GM19463 (cell line): ENCODE data around the gene ADGRG3.

ENCODE experiments used
- ATAC-seq: cut with Tn5 transposase; IDR thresholded peaks from one replicate; pipeline ENCODE4 v1.9.1; 2021; ENCODE audit warnings: mild to moderate bottlenecking, moderate library complexity; ENCODE audit not compliant: unreplicated experiment

The ADGRG3 gene, protein sequence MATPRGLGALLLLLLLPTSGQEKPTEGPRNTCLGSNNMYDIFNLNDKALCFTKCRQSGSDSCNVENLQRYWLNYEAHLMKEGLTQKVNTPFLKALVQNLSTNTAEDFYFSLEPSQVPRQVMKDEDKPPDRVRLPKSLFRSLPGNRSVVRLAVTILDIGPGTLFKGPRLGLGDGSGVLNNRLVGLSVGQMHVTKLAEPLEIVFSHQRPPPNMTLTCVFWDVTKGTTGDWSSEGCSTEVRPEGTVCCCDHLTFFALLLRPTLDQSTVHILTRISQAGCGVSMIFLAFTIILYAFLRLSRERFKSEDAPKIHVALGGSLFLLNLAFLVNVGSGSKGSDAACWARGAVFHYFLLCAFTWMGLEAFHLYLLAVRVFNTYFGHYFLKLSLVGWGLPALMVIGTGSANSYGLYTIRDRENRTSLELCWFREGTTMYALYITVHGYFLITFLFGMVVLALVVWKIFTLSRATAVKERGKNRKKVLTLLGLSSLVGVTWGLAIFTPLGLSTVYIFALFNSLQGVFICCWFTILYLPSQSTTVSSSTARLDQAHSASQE

DNA sequence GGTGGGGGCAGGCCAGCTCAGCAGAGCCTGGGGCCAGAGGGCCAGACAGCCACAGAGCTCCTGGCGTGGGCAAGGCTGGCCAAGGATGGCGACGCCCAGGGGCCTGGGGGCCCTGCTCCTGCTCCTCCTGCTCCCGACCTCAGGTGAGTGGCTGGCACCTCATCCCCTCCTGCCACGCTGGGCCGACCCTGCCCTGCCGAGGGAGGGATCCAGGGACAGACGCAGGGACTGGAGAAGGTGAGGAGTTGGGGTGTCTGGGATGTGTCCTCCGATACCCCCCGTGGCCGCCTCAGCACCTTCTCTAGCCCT is at the start of gene ADGRG3:
Gene ADGRG3 (plus strand): TSS at position 44 of the 309 bp plus-strand sequence. CDS start 42 bp downstream, at position 86.
- ATAC-seq, result no peak

DNA sequence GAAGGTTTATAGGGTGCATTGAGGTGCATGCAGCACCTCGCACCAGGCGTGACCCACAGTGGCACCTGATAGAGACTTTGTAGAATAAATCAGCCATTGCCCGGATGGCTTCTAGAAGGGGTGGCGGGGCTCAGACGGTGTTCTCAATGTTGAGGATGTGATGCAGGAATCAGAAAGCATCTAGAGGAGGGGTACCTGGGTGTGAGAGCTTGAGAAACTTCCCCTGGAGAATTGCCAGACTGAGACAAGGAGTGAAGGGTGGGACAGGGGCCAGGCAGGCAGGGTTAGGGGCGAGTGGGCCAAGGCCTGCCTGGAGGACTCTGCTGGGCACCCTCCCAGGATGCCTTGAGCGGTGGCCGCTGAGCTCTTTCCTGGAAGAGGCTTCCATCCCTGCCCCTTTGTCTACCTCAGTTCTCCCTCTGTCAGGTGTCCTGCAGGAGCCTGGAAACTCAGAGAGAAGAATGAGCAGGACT is 48.9 kb upstream of the ADGRG3 start:
- ATAC-seq, result no peak

DNA sequence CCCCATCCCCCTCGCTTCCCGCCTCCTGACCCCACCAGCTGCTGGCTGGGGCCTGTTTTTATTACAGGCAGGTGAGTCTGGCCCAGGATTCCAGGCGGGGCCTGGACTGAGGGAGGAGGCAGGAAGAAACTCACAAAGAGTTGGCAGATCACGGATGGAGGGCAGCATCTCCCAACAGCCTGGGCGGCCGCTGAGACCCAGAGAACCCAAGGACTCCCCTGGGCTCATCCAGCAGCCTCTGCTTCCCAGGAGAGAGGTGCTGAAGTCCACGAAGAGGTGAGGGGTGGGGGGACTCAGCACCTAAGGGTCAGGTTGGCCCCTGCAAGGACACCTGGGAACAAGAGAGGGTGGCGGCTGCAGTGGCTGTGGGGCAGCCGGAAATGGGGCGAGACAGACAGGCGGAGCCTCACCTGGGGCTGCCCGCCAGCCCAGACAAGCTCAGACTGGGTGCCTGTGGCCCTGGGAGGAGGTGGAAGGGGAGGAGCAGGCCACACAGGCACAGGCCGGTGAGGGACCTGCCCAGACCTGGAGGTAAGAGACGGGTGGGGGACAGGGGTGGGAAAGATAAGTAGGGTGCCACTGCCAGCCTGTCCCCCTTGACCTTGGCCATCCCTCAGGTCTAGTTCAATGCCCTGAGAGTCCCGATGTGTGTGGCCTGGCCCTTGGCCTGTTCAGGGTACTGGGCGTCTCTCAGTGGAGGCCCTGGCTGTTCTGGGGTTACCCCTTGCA is 48.3 kb upstream of the ADGRG3 start:
- ATAC-seq, result no peak

DNA sequence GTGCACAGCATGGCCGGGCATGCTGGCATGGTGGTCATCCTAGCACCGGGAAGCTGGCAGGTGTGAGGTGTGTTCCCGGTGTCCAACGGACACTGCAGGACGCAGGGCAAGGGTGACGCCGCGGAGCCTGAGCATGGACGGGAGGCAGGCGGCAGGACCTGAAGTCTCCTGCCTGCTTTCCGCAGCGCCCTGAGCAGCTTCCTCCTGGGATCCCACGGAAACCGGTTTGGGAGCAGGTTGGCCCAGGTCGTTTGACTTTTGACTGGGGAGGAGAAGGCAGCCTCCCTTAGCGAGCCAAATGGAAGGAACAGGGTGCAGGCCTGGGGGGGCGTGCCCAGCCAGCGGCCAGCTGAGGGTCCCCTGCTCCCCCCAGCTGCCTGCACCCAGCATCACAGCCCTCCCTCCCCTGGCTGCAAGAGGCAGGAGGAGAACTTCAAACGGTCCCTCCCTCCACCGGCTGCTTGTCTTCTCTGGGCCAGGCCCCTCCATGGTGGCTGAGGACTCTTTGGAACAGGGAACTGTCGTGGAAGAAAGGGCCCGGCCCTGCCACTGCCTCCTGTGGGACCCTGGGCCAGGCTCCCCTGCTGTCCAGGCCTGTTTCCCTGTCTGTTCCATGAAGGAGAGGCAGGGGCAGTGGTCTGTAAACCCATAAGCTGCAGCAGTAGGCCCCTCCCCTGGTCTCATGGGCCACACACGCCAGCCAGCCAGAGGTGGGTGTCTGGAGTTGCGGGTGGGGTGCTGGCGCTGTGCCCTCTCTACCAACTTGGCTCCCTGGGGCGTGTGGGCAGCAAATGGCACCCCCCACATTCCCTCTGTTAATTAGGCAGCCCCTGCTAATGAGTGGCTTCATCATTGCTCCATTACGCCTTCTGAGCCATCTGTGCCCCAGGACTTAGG is 47.5 kb upstream of the ADGRG3 start:
- no peak for ATAC-seq

DNA sequence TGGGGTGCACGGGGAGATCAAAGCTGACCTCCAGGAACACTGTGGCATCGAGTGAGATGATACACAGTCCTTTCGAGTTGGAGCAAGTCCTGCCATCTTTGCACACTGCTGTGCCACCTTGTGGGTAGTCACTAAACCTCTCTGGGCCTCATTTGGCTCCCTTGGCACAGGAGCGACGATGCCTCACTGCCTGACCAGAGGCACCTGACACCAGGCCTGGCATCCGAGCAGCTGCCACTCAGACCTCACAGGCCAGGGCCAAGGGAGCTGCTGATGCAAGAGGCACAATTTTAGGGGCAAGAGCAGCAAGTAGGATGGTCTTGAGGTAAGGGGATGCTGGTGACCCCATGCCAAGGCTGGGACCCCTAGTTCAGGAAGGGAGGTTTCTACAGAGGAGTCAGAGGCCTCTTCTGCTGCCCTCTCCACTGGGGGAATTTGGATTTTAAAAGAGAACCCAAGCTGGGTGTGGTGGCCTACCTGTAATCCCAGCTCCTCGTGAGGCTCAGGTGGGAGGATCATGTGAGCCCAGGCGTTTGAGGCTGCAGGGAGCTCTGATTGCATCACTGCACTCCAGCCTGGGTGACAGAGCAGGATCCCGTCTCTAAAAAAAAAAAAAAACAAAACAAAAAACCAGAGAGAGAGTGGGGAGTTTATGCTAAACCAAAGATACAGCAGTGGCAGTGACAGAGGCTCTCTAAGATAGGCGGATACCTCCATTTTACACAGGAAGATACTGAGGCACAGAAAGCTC is 46.4 kb upstream of the ADGRG3 start:
- no peak for ATAC-seq

DNA sequence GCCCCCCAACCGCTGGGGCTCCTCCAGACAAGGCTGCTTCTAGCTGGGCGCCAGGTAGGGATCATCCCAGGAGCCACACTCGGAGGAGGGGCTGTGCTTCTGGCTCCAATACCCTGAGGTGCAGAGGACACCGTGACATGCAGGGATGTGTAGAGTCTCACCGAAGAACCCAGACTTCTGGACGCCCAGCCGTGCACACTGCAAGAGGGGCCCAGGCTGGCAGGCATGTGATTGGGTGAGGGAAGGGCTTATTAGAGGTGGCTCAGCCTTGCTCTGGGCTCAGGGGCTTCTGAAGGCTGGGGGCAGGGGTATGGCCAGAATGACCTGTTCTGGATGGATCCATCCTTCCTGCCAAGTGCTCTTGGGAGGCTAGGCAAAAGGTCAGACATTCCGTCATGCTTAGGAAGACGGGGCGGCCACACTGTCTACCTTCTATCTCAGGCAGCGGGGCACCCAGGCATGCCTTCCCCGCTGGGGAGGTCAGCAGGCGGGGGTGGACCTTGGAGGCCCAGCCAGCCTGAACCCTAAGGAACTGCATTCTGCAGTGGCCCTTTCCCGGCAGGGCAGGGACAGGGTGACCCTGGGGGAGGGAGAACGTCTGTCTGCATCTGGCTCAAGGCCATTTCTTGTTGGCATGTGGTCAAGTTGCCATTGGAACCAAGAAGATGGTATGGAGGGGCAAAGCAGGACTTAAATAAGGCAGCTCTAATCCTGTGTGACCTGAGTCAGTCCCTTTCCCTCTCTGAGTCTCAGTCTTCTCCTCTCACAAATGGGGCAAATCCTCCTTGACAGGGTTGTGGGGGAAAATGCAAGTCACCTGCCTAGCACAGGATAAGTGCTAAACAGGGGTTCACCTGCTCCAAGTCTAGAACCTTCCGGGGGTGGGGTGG is 45.5 kb upstream of the ADGRG3 start:
- ATAC-seq, result no peak

DNA sequence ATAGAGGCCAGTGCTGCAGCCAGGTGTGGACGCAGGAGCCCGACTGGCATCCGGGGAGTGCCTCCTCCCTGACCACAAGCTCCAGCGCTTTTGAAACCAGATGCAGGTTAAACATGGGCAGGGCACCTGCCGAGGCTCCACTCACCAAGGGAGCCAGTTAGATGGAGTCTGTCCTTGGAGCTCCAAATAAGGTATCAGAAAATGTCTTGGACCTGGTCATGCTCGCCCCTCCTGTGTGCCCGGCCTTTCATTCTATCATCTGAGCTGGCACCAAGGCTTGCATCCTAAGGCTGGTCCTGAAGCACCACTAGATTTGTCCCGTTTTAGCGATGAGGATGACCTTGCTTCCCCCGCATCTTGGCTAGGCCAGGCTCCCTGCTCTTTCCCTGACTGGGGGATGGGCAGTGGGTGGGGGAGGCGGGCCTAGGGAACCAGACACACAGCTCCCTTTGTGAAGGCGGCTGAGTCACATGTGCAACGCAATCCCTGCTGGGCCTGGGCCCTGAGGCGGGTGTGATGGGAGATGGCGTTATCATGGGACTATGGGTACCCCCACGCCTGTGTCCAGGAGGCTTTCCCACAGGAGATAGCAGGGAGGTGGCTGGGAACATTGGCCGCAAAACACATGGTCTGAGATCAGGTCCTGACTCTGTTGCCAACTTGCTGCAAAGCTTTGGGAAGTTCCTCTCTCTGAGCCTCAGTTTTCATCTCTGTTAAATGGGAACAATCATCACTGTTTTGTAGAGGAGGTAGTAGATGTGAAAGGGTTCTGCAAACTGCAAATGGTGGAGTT is 44.7 kb upstream of the ADGRG3 start:
- no peak for ATAC-seq

DNA sequence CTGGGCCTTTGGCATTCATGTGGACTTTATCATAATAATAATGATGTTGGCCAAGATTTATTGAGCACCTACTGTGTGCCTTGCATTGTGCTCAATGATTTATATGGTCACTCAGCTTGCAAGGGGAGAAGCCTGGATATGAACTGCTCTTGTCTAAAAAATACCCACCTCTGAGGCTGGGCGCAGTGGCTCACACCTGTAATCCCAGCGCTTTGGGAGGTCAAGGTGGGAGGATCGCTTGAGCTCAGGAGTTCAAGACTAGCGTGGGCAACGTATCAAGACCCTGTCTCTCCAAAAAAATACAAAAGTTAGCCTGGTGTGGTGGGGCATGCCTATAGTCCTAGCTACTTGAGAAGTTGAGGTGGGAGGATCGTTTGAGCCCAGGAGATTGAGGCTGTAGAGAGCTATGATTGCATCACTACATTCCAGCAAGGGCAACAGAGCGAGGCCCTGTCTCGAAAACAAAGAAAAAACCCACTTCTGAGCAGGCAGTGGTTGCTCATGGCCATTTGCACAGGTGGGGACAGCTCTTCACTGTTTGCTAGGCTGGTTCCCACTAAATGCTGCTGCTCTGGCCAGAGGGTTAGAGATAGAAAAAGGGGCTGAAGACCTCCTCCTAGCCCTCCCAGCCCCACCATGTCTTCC is 43.9 kb upstream of the ADGRG3 start:
- no peak for ATAC-seq

DNA sequence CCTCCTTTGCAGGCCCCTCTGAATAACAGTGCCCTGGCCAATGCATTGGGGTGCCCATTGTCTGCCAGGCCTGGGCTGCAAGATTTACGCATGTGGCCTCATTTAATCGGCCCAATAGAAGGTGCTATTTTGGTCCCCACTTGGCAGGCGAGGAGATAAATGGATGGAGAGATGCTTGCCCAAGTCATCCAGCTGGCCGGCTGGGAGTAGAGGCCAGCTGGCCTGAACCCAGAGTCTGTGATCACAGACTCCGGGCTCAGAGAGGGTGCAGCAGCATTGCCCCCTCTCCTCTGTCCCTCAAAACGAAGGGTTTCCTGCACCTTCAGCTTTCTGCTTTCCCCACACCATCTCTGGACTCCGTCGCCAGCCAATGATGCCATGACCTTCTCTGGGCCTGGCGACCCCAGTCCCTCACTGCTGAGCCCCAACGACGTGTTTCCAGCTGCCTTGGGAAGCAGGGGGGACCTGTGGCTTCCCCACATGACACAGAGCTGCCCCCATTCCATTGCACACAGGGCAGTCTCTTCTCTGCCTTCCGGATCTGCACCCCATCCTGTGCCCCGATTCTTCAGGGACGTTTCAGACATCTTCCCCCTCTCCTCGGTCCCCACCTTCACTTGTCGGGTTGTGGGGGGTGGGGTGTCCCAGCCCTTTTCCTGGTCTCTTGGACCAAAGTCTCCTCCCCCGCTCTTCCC is 43.2 kb upstream of the ADGRG3 start:
- ATAC-seq, result no peak

DNA sequence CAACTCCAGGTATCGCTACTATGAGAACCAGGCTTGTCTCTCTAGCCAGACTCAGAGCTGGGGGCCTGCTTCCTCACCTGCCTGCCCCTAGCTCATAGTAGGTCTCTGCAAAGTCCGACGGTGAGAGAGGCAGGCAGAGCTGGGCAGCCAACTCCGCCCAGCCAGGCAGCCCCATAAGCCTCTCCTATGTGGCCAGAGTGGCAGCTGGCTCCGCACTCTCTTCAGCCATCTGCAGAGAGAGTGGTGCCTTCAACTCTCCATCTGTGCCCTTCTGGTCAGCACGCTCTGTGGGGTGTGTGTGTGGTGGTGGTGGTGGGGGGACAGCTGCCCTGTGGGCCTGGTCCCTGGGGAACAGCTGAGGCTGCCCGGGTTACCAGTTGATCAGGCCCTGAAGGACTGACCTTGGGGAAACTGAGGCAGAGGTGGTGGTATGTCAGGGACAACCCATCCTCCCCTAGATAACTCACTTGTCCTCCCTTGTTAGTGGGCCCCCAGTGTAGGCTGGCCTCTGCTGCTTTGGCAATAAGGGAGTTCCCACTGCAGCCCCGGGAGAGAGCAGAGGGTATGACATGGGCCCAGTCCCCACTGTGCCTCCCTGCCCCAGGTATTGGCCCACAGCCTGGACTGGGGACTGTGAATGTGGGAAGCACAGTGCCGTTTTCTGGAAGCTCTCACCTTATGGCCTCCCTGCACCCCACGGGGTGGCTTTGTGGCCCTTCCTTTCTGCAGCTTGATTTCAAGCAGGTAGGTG is 41.5 kb upstream of the ADGRG3 start:
- no peak for ATAC-seq

DNA sequence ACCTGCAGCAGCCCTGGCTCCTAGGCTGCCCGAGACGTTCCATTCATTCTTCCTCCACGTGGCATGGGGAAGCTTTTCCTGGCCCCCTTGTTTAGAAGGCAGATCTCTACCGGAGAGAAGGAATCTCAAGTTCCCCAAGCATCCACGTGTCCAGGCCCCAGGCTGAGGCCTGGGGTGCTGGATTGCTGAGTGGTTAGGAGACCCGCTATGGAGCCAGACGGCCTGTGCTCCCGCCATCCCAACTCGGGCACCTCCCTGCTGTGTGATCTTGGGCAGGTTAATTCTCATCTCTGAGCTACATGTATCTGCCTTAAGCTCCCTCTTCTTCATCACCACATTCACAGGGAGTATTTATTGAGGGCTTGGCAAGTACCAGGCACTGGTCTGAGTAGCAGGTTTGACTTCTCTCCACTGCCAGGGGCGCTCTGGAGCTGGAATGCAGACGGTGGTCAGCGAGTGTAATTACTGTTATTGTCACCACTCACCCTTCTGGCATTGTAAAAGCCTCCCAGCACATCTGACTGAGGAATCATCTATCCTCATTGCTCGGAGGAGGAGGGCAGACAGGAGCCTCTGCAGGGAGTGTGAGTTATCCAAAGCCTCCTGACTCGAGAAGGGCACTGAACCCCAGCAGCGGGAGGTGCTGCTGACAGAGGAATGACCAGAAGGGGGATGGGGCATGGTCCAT is 40.8 kb upstream of the ADGRG3 start:
- ATAC-seq, result no peak

DNA sequence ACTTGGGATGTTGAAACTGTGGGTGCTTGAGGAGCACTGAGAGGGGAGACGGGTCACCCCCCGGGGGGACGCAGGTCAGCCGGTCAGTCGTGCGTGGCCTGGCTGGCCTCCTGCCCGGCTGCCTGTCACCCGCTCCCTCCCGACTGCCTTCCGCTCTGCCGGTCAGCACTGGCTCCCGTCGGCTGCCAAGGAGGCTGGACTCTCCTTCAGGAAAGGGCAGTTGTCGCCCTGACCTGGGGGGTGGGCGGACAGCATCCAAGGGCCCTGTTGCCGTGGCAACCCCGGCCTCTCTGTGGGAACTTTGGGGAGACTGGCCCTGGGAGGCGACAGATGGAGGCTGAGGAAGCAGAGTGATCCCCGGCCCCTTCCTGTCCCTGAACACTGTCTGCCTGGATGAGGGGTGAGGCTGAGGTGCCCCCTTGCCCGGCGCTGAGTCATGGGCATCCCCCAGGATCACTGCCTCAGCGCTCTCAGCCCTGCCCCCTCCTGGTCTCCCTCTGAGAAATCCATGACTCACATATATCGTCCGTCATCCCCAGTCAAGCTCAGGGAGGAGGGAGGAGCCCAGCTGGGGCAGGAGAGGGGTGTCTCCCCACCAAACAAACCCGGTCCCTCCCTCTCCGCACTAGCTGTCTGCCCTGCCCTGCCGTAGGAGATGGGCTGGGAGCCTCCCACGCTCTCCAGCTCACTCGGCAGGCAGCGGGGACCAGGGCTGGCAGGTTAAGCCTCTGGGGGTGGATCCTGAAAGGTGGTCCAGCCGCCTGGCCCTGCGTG is 39.9 kb upstream of the ADGRG3 start, which contains the start of gene ADGRG1:
Gene ADGRG1 (plus strand): TSS at position 623 of the 774 bp plus-strand sequence. CDS start 21,658 bp downstream, outside the sequence.
- no peak for ATAC-seq

DNA sequence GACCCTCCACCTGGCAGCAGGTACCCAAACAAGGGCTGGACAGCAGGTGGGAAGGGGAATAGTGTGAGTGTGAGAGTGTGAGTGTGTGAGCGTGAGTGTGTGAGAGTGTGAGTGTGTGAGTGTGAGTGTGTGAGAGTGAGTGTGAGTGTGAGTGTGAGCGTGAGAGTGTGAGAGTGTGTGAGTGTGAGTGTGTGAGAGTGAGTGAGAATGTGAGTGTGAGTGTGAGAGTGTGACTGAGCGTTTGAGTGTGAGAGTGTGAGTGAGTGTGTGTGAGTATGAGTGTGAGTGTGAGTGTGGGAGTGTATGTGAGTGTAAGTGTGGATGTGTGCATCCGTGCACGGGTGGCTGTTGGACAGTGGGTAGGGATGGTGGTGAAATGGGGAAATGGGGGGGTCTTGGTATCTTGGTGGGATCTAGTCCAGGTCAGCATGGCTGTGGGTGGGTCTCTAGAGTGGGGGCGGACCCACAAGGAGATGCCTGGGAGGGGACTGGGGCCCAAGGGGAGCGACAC is 39.3 kb upstream of the ADGRG3 start:
- ATAC-seq, result no peak

DNA sequence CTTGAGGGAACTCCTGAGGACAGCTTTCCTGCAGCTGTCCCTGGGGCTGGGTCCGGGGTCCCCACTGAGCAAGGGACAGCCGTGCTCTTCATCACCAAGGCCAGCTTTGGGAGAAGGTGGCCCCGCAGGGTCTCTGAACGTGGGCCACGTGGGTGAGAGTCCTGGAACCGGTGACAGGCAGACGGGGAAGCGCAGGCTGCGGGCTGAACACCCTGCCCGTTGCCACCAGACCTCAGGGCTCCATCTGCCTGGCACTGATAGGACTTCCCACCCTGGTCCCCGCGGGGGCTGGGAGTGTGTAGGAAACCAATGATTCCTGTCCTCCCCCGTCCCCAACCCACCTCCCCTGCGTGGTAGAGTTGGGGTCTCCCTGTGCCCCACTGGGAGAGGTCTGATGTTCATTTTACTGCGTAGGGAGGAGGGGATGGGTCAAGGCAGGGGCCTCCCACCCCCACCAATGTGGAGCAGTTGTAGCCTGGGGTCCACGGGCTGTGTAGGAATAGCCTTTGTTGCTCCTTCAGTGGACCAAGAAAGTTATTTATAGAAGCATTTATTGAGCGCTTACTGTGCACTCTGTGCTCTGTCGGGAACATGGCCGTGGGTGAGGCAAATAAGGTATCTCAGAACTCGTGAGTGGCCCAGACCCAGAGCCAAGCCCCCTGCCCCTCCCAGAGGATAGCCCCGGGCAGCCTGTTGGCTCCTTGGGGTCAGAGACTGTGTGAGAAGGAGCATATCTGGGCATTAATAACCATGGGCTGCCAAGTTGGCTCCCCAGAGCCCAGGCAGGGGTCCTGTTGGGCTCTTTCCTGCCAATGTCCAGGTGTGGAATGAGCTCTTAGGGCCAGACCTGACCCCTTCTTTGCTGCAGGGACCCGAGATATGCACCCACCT is 38.3 kb upstream of the ADGRG3 start:
- no peak for ATAC-seq
